Naive B cell (primary cell): ENCODE measurements around the gene LIPJ. TPM values are rescaled to one million over a fixed set of nuclear protein-coding genes. Genes with fewer than 3 reads are reported as not detected.

ENCODE experiments used
- ATAC-seq, 2 donors: fragments of 150-1000 bp; cut with Tn5 transposase; 2 replicates each; pipeline ENCODE4 v1.10.0; 2021; ENCODE audit warnings: low read depth in 2 of 2, mild to moderate bottlenecking in 2 of 2, moderate library complexity in 2 of 2
- DNase-seq: peaks from one replicate; pipeline ENCODE4 v3.0.0; 2022
- H3K27ac Mint-ChIP-seq, 6 donors: one replicate each; pipeline ENCODE4 v1.8.0; 2020 to 2022; ENCODE audit warnings: mild to moderate bottlenecking in 6 of 6, mixed read lengths in 6 of 6, moderate library complexity in 5 of 6, inconsistent platforms in 2 of 6
- H3K27me3 Mint-ChIP-seq, 3 donors: one replicate each; pipeline ENCODE4 v1.8.0; 2021 to 2022; ENCODE audit warnings: mixed read lengths in 3 of 3, mild to moderate bottlenecking in 1 of 3
- H3K36me3 Mint-ChIP-seq, 2 donors: one replicate each; pipeline ENCODE4 v1.8.0; 2020 to 2022; ENCODE audit warnings: mixed read lengths in 2 of 2, inconsistent platforms in 1 of 2, mild to moderate bottlenecking in 1 of 2
- H3K4me1 Mint-ChIP-seq, 3 donors: one replicate each; pipeline ENCODE4 v1.8.0; 2020 to 2022; ENCODE audit warnings: mixed read lengths in 3 of 3, inconsistent platforms in 1 of 3, mild to moderate bottlenecking in 1 of 3, moderate library complexity in 1 of 3
- H3K4me3 Mint-ChIP-seq, 8 donors: one replicate each; pipeline ENCODE4 v1.8.0; 2020 to 2022; ENCODE audit warnings: mild to moderate bottlenecking in 8 of 8, mixed read lengths in 8 of 8, moderate library complexity in 8 of 8, inconsistent platforms in 2 of 8
- H3K9me3 Mint-ChIP-seq, 7 donors: one replicate each; pipeline ENCODE4 v1.8.0; 2020 to 2022; ENCODE audit warnings: mixed read lengths in 7 of 7, mild to moderate bottlenecking in 5 of 7, inconsistent platforms in 2 of 7, moderate library complexity in 1 of 7
- polyA plus RNA-seq, 6 donors: library from polyadenylated mRNA; unstranded; fragments of 300-500 nt; fragmentation: Illumina TruSeq; gene quantifications; one replicate each; pipeline ENCODE4 v1.2.3, GENCODE V29; 2021; ENCODE audit warnings: low read depth in 6 of 6

Gene LIPJ
- polyA plus RNA-seq, 6 donors from 2014 or later, result 0.17 to 0.51 TPM; not detected in 4

GRCh38 chr10:88557658-88558057 is 28.9 kb upstream of the LIPJ start:
- no peak for ATAC-seq
- Mint-ChIP-seq H3K9me3 (no peaks in the 10 kb centered on the region), H3K4me1 (no peaks in the 10 kb centered on the region), H3K27ac (peak overlapping the region in 1 of 6 donors; percentile 14), H3K36me3 (peaks cover 0 to 6% of the 10 kb centered on the region in 2 donors), H3K4me3 (no peak overlapping the region), H3K27me3 (no peaks in the 10 kb centered on the region)
- DNase-seq, result no peak

- Mint-ChIP-seq H3K27ac (peak overlapping the region in 1 of 6 donors; percentile 11), H3K27me3 (no peaks in the 10 kb centered on the region), H3K9me3 (no peaks in the 10 kb centered on the region), H3K4me3 (no peak overlapping the region), H3K36me3 (no peaks in the 10 kb centered on the region), H3K4me1 (no peaks in the 10 kb centered on the region)
- DNase-seq (no peak), ATAC-seq (no peak)
These were observed 24.4 kb upstream of the LIPJ start for GRCh38 chr10:88562152-88562551.

GRCh38 chr10:88565072-88565471 is 21.5 kb upstream of the LIPJ start:
- Mint-ChIP-seq H3K27ac (no peak overlapping the region), H3K4me3 (no peak overlapping the region), H3K9me3 (no peaks in the 10 kb centered on the region), H3K27me3 (no peaks in the 10 kb centered on the region), H3K4me1 (no peaks in the 10 kb centered on the region), H3K36me3 (no peaks in the 10 kb centered on the region)
- ATAC-seq, result peak in 1 of 2 donors; percentile 58
- no peak for DNase-seq

- no peak for ATAC-seq
- DNase-seq, result no peak
- no peaks in the 10 kb centered on the region for H3K36me3 Mint-ChIP-seq
- H3K9me3 Mint-ChIP-seq, result no peaks in the 10 kb centered on the region
- no peaks in the 10 kb centered on the region for H3K27me3 Mint-ChIP-seq
- H3K4me1 Mint-ChIP-seq, result peaks cover 9 to 14% (median 13%) of the 10 kb centered on the region in 3 donors
- peak overlapping the region; percentile 89 to 97 (median 96) for H3K4me3 Mint-ChIP-seq
- H3K27ac Mint-ChIP-seq, result peak overlapping the region in 5 of 6 donors; percentile 5 to 96 (median 89)
These were observed 4.2 kb upstream of the LIPJ start for GRCh38 chr10:88582411-88582805.

- peak; percentile 85 to 89 for ATAC-seq
- Mint-ChIP-seq H3K27ac (peak within 1 kb of the TSS; percentile 86 to 98 (median 92)), H3K27me3 (no peaks in the 10 kb centered on the region), H3K36me3 (no peaks in the 10 kb centered on the region), H3K4me1 (peaks cover 9 to 14% (median 13%) of the 10 kb centered on the region in 3 donors), H3K9me3 (no peaks in the 10 kb centered on the region), H3K4me3 (peak within 1 kb of the TSS; percentile 89 to 97 (median 96))
- DNase-seq, result peak; percentile 65
These were observed 3.6 kb upstream of the LIPJ start, which contains the start of gene RNLS for GRCh38 chr10:88582806-88583583. TSS of gene RNLS (minus strand) at chr10:88583318.

- peak overlapping the region; percentile 46 to 98 (median 92) for H3K27ac Mint-ChIP-seq
- H3K4me1 Mint-ChIP-seq, result peaks cover 9 to 14% (median 13%) of the 10 kb centered on the region in 3 donors
- no peaks in the 10 kb centered on the region for H3K9me3 Mint-ChIP-seq
- no peak for DNase-seq
- H3K36me3 Mint-ChIP-seq, result no peaks in the 10 kb centered on the region
- no peak for ATAC-seq
- H3K4me3 Mint-ChIP-seq, result peak overlapping the region; percentile 89 to 97 (median 96)
- H3K27me3 Mint-ChIP-seq, result no peaks in the 10 kb centered on the region
These were observed 3.0 kb upstream of the LIPJ start for GRCh38 chr10:88583584-88583957.

GRCh38 chr10:88592381-88592780 is 5.8 kb downstream of the LIPJ start:
- Mint-ChIP-seq H3K4me1 (no peaks in the 10 kb centered on the region), H3K27ac (no peak overlapping the region), H3K9me3 (no peaks in the 10 kb centered on the region), H3K4me3 (no peak overlapping the region), H3K36me3 (no peaks in the 10 kb centered on the region), H3K27me3 (no peaks in the 10 kb centered on the region)
- no peak for DNase-seq
- no peak for ATAC-seq

- no peak overlapping the region for H3K4me3 Mint-ChIP-seq
- no peak for DNase-seq
- no peaks in the 10 kb centered on the region for H3K36me3 Mint-ChIP-seq
- no peak for ATAC-seq
- peaks cover 2 to 3% (median 2%) of the 10 kb centered on the region in 3 donors for H3K4me1 Mint-ChIP-seq
- H3K27me3 Mint-ChIP-seq, result no peaks in the 10 kb centered on the region
- H3K27ac Mint-ChIP-seq, result no peak overlapping the region
- H3K9me3 Mint-ChIP-seq, result no peaks in the 10 kb centered on the region
These were observed 6.3 kb downstream of the LIPJ start for GRCh38 chr10:88592906-88593305.

- ATAC-seq (no peak), DNase-seq (no peak)
- H3K27me3 Mint-ChIP-seq, result no peaks in the 10 kb centered on the region
- no peak overlapping the region for H3K4me3 Mint-ChIP-seq
- H3K36me3 Mint-ChIP-seq, result no peaks in the 10 kb centered on the region
- no peak overlapping the region for H3K27ac Mint-ChIP-seq
- H3K9me3 Mint-ChIP-seq, result no peaks in the 10 kb centered on the region
- peaks cover 8 to 10% (median 9%) of the 10 kb centered on the region in 3 donors for H3K4me1 Mint-ChIP-seq
These were observed 7.9 kb downstream of the LIPJ start for GRCh38 chr10:88594482-88594881.

- H3K4me3 Mint-ChIP-seq, result peak overlapping the region in 1 of 8 donors; percentile 18
- peaks cover 8 to 10% (median 9%) of the 10 kb centered on the region in 3 donors for H3K4me1 Mint-ChIP-seq
- no peaks in the 10 kb centered on the region for H3K27me3 Mint-ChIP-seq
- ATAC-seq, result peak; percentile 72 to 90
- no peaks in the 10 kb centered on the region for H3K36me3 Mint-ChIP-seq
- no peaks in the 10 kb centered on the region for H3K9me3 Mint-ChIP-seq
- peak overlapping the region in 4 of 6 donors; percentile 0 to 57 (median 42) for H3K27ac Mint-ChIP-seq
- peak; percentile 1 for DNase-seq
These were observed 11.5 kb downstream of the LIPJ start for GRCh38 chr10:88598055-88598454.

- DNase-seq (no peak), ATAC-seq (no peak)
- peaks cover 0 to 5% (median 4%) of the 10 kb centered on the region in 3 donors for H3K27me3 Mint-ChIP-seq
- no peaks in the 10 kb centered on the region for H3K4me1 Mint-ChIP-seq
- no peaks in the 10 kb centered on the region for H3K36me3 Mint-ChIP-seq
- H3K27ac Mint-ChIP-seq, result no peak overlapping the region
- H3K9me3 Mint-ChIP-seq, result no peaks in the 10 kb centered on the region
- no peak overlapping the region for H3K4me3 Mint-ChIP-seq
These were observed 21.6 kb downstream of the LIPJ start for GRCh38 chr10:88608052-88608732.

- Mint-ChIP-seq H3K9me3 (no peaks in the 10 kb centered on the region), H3K4me1 (no peaks in the 10 kb centered on the region), H3K27me3 (peaks cover 0 to 5% (median 4%) of the 10 kb centered on the region in 3 donors), H3K4me3 (no peak overlapping the region), H3K27ac (no peak overlapping the region), H3K36me3 (no peaks in the 10 kb centered on the region)
- ATAC-seq (no peak), DNase-seq (no peak)
These were observed 22.2 kb downstream of the LIPJ start for GRCh38 chr10:88608780-88609179.

- H3K4me3 Mint-ChIP-seq, result no peak overlapping the region
- H3K36me3 Mint-ChIP-seq, result no peaks in the 10 kb centered on the region
- DNase-seq, result no peak
- H3K27ac Mint-ChIP-seq, result peak overlapping the region in 1 of 6 donors; percentile 29
- H3K27me3 Mint-ChIP-seq, result no peaks in the 10 kb centered on the region
- H3K9me3 Mint-ChIP-seq, result peaks cover 0 to 7% (median 0%) of the 10 kb centered on the region in 7 donors
- no peaks in the 10 kb centered on the region for H3K4me1 Mint-ChIP-seq
- ATAC-seq, result no peak
These were observed 29.9 kb downstream of the LIPJ start for GRCh38 chr10:88616250-88616977.
